Hematopoietic multipotent progenitor cell treated with erythropoietin and hydrocortisone succinate and interleukin-3 and kit ligand, for 15 days (in vitro differentiated cells): ENCODE data around the gene C8G.

Source experiments
- DNase-seq: peaks from one replicate; pipeline ENCODE4 v3.0.0-alpha.2; 2015; ENCODE audit warnings: low spot score

Gene C8G

GRCh38 chr9:136920734-136921231 is 24.3 kb upstream of the C8G start:
- no peak for DNase-seq

GRCh38 chr9:136921307-136921706 is 23.7 kb upstream of the C8G start:
- no peak for DNase-seq

GRCh38 chr9:136921718-136922117 is 23.3 kb upstream of the C8G start:
- no peak for DNase-seq

GRCh38 chr9:136922540-136922939 is 22.5 kb upstream of the C8G start:
- no peak for DNase-seq

- DNase-seq, result no peak
Observed at GRCh38 chr9:136923881-136924280, 21.2 kb upstream of the C8G start.

GRCh38 chr9:136925414-136926153 is 19.5 kb upstream of the C8G start:
- no peak for DNase-seq

GRCh38 chr9:136926154-136926704 is 18.8 kb upstream of the C8G start:
- no peak for DNase-seq

- DNase-seq, result no peak
Observed at GRCh38 chr9:136926749-136927148, 18.3 kb upstream of the C8G start.

- no peak for DNase-seq
Observed at GRCh38 chr9:136927343-136928271, 17.4 kb upstream of the C8G start.

- DNase-seq, result no peak
Observed at GRCh38 chr9:136928591-136928990, 16.5 kb upstream of the C8G start.

- DNase-seq, result no peak
Observed at GRCh38 chr9:136930014-136930413, 15.0 kb upstream of the C8G start.

GRCh38 chr9:136931611-136932130 is 13.4 kb upstream of the C8G start:
- no peak for DNase-seq

- DNase-seq, result no peak
Observed at GRCh38 chr9:136934277-136934676, 10.8 kb upstream of the C8G start.

- DNase-seq, result no peak
Observed at GRCh38 chr9:136935651-136936050, 9.4 kb upstream of the C8G start.

GRCh38 chr9:136936645-136937170 is 8.3 kb upstream of the C8G start:
- DNase-seq, result no peak

GRCh38 chr9:136937186-136938001 is 7.6 kb upstream of the C8G start:
- no peak for DNase-seq

- no peak for DNase-seq
Observed at GRCh38 chr9:136939431-136939995, 5.5 kb upstream of the C8G start.

- no peak for DNase-seq
Observed at GRCh38 chr9:136939996-136940525, 5.0 kb upstream of the C8G start.

- no peak for DNase-seq
Observed at GRCh38 chr9:136940526-136941230, 4.4 kb upstream of the C8G start.
